HuH-7 (cell line): ENCODE measurements around the gene NUDT16L1.

Experiments
- DNase-seq: peaks from one replicate; pipeline ENCODE4 v3.0.0; 2011; ENCODE audit warnings: low spot score

The NUDT16L1 gene

GRCh38 chr16:4682084-4682591 is 11.2 kb upstream of the NUDT16L1 start:
- no peak for DNase-seq

- peak; percentile 67 for DNase-seq
These were observed 10.6 kb upstream of the NUDT16L1 start for GRCh38 chr16:4682616-4683254.

- no peak for DNase-seq
These were observed 9.9 kb upstream of the NUDT16L1 start for GRCh38 chr16:4683255-4684057.

GRCh38 chr16:4684058-4684715 is 9.2 kb upstream of the NUDT16L1 start:
- no peak for DNase-seq

- DNase-seq = no peak
These were observed 8.6 kb upstream of the NUDT16L1 start for GRCh38 chr16:4684763-4685162.

- DNase-seq = no peak
These were observed 8.1 kb upstream of the NUDT16L1 start for GRCh38 chr16:4685292-4685691.

- DNase-seq = no peak
These were observed 7.4 kb upstream of the NUDT16L1 start for GRCh38 chr16:4685776-4686496.

- DNase-seq = no peak
These were observed 6.7 kb upstream of the NUDT16L1 start for GRCh38 chr16:4686497-4687210.

- DNase-seq = no peak
These were observed 5.9 kb upstream of the NUDT16L1 start for GRCh38 chr16:4687416-4687815.

- DNase-seq = no peak
These were observed 5.3 kb upstream of the NUDT16L1 start for GRCh38 chr16:4687946-4688673.

GRCh38 chr16:4688674-4689045 is 4.7 kb upstream of the NUDT16L1 start:
- no peak for DNase-seq

- no peak for DNase-seq
These were observed 4.2 kb upstream of the NUDT16L1 start for GRCh38 chr16:4689091-4689671.

- no peak for DNase-seq
These were observed 3.3 kb upstream of the NUDT16L1 start for GRCh38 chr16:4689864-4690704.

GRCh38 chr16:4690946-4691665 is 2.3 kb upstream of the NUDT16L1 start:
- DNase-seq = no peak

- no peak for DNase-seq
These were observed 1.5 kb upstream of the NUDT16L1 start for GRCh38 chr16:4691666-4692412.

GRCh38 chr16:4692460-4693295 is 684 bp upstream of the NUDT16L1 start:
- no peak for DNase-seq

GRCh38 chr16:4693956-4694641 is 737 bp downstream of the NUDT16L1 start:
- DNase-seq = peak; percentile 64
